Stimulated activated naive CD8-positive, alpha-beta T cell treated with anti-CD3 and anti-CD28 coated beads, Interleukin-15, amount 100 ng/mL, for 72 hours (primary cell): ENCODE data around the gene ARL6IP6.

Experiments
- ATAC-seq: fragments of 150-1000 bp; cut with Tn5 transposase; 2 replicates; pipeline ENCODE4 v1.10.0; 2021; ENCODE audit warnings: mild to moderate bottlenecking, moderate library complexity
- DNase-seq, 2 donors: peaks; one replicate each; pipeline ENCODE4 v3.0.0; 2021 to 2022
- H3K27ac Mint-ChIP-seq, 2 donors: one replicate each; pipeline ENCODE4 v1.8.0; 2022; ENCODE audit warnings: mild to moderate bottlenecking in 2 of 2, mixed read lengths in 2 of 2, moderate library complexity in 2 of 2
- H3K27me3 Mint-ChIP-seq: one replicate; pipeline ENCODE4 v1.8.0; 2022; ENCODE audit warnings: mixed read lengths
- H3K4me1 Mint-ChIP-seq: one replicate; pipeline ENCODE4 v1.8.0; 2022; ENCODE audit warnings: mild to moderate bottlenecking, mixed read lengths
- H3K4me3 Mint-ChIP-seq, 2 donors: one replicate each; pipeline ENCODE4 v1.8.0; 2022; ENCODE audit warnings: mild to moderate bottlenecking in 2 of 2, mixed read lengths in 2 of 2, moderate library complexity in 1 of 2
- H3K9me3 Mint-ChIP-seq, 2 donors: one replicate each; pipeline ENCODE4 v1.8.0; 2022; ENCODE audit warnings: mixed read lengths in 2 of 2

Gene ARL6IP6

GRCh38 chr2:152718076-152718908 lies at the start of gene ARL6IP6:
TSS of gene ARL6IP6 (plus strand) at chr2:152718620. CDS start at chr2:152718625, 5 bp downstream.
- Mint-ChIP-seq H3K4me1 (peaks cover 55% of the 10 kb centered on the region), H3K27me3 (no peaks in the 10 kb centered on the region), H3K27ac (peak within 1 kb of the TSS; percentile 96 to 99), H3K9me3 (no peaks in the 10 kb centered on the region), H3K4me3 (peak within 1 kb of the TSS; percentile 89 to 98)
- DNase-seq (peak; percentile 93 to 94), ATAC-seq (peak; percentile 76)

GRCh38 chr2:152674334-152674733 lies 44.1 kb upstream of the ARL6IP6 start:
- Mint-ChIP-seq H3K4me3 (no peak overlapping the region), H3K27ac (no peak overlapping the region), H3K27me3 (no peaks in the 10 kb centered on the region), H3K9me3 (no peaks in the 10 kb centered on the region), H3K4me1 (no peaks in the 10 kb centered on the region)
- ATAC-seq (no peak), DNase-seq (no peak)

- ATAC-seq (no peak), DNase-seq (no peak)
- no peaks in the 10 kb centered on the region for H3K4me1 Mint-ChIP-seq
- no peak overlapping the region for H3K4me3 Mint-ChIP-seq
- no peaks in the 10 kb centered on the region for H3K27me3 Mint-ChIP-seq
- H3K27ac Mint-ChIP-seq: no peak overlapping the region
- H3K9me3 Mint-ChIP-seq: no peaks in the 10 kb centered on the region
These were observed 42.0 kb upstream of the ARL6IP6 start for GRCh38 chr2:152676461-152676860.

GRCh38 chr2:152678808-152679207 lies 39.6 kb upstream of the ARL6IP6 start:
- no peak for DNase-seq
- H3K27me3 Mint-ChIP-seq: no peaks in the 10 kb centered on the region
- no peak overlapping the region for H3K4me3 Mint-ChIP-seq
- H3K4me1 Mint-ChIP-seq: peaks cover 6% of the 10 kb centered on the region
- H3K9me3 Mint-ChIP-seq: no peaks in the 10 kb centered on the region
- no peak overlapping the region for H3K27ac Mint-ChIP-seq
- no peak for ATAC-seq

GRCh38 chr2:152682663-152683062 lies 35.8 kb upstream of the ARL6IP6 start:
- ATAC-seq (no peak), DNase-seq (no peak)
- no peaks in the 10 kb centered on the region for H3K27me3 Mint-ChIP-seq
- no peaks in the 10 kb centered on the region for H3K9me3 Mint-ChIP-seq
- H3K4me3 Mint-ChIP-seq: no peak overlapping the region
- no peak overlapping the region for H3K27ac Mint-ChIP-seq
- peaks cover 18% of the 10 kb centered on the region for H3K4me1 Mint-ChIP-seq

- DNase-seq: no peak
These were observed 35.0 kb upstream of the ARL6IP6 start for GRCh38 chr2:152683400-152683799.

GRCh38 chr2:152686321-152686720 lies 32.1 kb upstream of the ARL6IP6 start:
- ATAC-seq (no peak), DNase-seq (no peak)
- Mint-ChIP-seq H3K27ac (peak overlapping the region in 1 of 2 donors; percentile 4), H3K4me3 (no peak overlapping the region), H3K9me3 (no peaks in the 10 kb centered on the region), H3K4me1 (peaks cover 23% of the 10 kb centered on the region), H3K27me3 (no peaks in the 10 kb centered on the region)

More at GRCh38 chr2:152683400-152683799, 35.0 kb upstream of the ARL6IP6 start:
- Mint-ChIP-seq H3K4me3 (no peak overlapping the region), H3K27me3 (no peaks in the 10 kb centered on the region), H3K27ac (no peak overlapping the region), H3K4me1 (peaks cover 18% of the 10 kb centered on the region), H3K9me3 (no peaks in the 10 kb centered on the region)
- ATAC-seq: no peak

GRCh38 chr2:152693033-152693432 lies 25.4 kb upstream of the ARL6IP6 start:
- no peak overlapping the region for H3K27ac Mint-ChIP-seq
- H3K4me1 Mint-ChIP-seq: peaks cover 33% of the 10 kb centered on the region
- H3K9me3 Mint-ChIP-seq: no peaks in the 10 kb centered on the region
- no peaks in the 10 kb centered on the region for H3K27me3 Mint-ChIP-seq
- ATAC-seq (peak; percentile 91), DNase-seq (no peak)
- no peak overlapping the region for H3K4me3 Mint-ChIP-seq

- Mint-ChIP-seq H3K27me3 (no peaks in the 10 kb centered on the region), H3K4me1 (peaks cover 33% of the 10 kb centered on the region), H3K9me3 (no peaks in the 10 kb centered on the region), H3K27ac (peak overlapping the region; percentile 86 to 90), H3K4me3 (peak overlapping the region; percentile 78)
- ATAC-seq (peak; percentile 87), DNase-seq (peak in 1 of 2 donors; percentile 38)
These were observed 24.2 kb upstream of the ARL6IP6 start for GRCh38 chr2:152694161-152694661.

- DNase-seq: no peak
- Mint-ChIP-seq H3K9me3 (no peaks in the 10 kb centered on the region), H3K27me3 (no peaks in the 10 kb centered on the region), H3K4me1 (peaks cover 33% of the 10 kb centered on the region), H3K4me3 (no peak overlapping the region), H3K27ac (no peak overlapping the region)
- no peak for ATAC-seq
These were observed 22.7 kb upstream of the ARL6IP6 start for GRCh38 chr2:152695763-152696162.

GRCh38 chr2:152696476-152696875 lies 21.9 kb upstream of the ARL6IP6 start:
- H3K4me1 Mint-ChIP-seq: peaks cover 32% of the 10 kb centered on the region
- no peaks in the 10 kb centered on the region for H3K27me3 Mint-ChIP-seq
- ATAC-seq (no peak), DNase-seq (no peak)
- no peak overlapping the region for H3K4me3 Mint-ChIP-seq
- H3K9me3 Mint-ChIP-seq: peaks cover 4 to 6% of the 10 kb centered on the region in 2 donors
- no peak overlapping the region for H3K27ac Mint-ChIP-seq

GRCh38 chr2:152701198-152701597 lies 17.2 kb upstream of the ARL6IP6 start:
- DNase-seq: no peak
- no peaks in the 10 kb centered on the region for H3K27me3 Mint-ChIP-seq
- no peak for ATAC-seq
- no peak overlapping the region for H3K4me3 Mint-ChIP-seq
- H3K9me3 Mint-ChIP-seq: peaks cover 6 to 21% of the 10 kb centered on the region in 2 donors
- H3K4me1 Mint-ChIP-seq: peaks cover 25% of the 10 kb centered on the region
- peak overlapping the region in 1 of 2 donors; percentile 75 for H3K27ac Mint-ChIP-seq

GRCh38 chr2:152706477-152707021 lies 11.9 kb upstream of the ARL6IP6 start:
- H3K4me3 Mint-ChIP-seq: no peak overlapping the region
- no peak overlapping the region for H3K27ac Mint-ChIP-seq

GRCh38 chr2:152708742-152709141 lies 9.7 kb upstream of the ARL6IP6 start:
- no peak for ATAC-seq

More at GRCh38 chr2:152706477-152707021, 11.9 kb upstream of the ARL6IP6 start:
- no peak for ATAC-seq
- Mint-ChIP-seq H3K4me1 (peaks cover 39% of the 10 kb centered on the region), H3K9me3 (peaks cover 1 to 14% of the 10 kb centered on the region in 2 donors), H3K27me3 (no peaks in the 10 kb centered on the region)
- no peak for DNase-seq

GRCh38 chr2:152710713-152711112 lies 7.7 kb upstream of the ARL6IP6 start:
- H3K9me3 Mint-ChIP-seq: no peaks in the 10 kb centered on the region

More at GRCh38 chr2:152708742-152709141, 9.7 kb upstream of the ARL6IP6 start:
- H3K4me1 Mint-ChIP-seq: peaks cover 42% of the 10 kb centered on the region
- H3K4me3 Mint-ChIP-seq: no peak overlapping the region
- H3K27me3 Mint-ChIP-seq: no peaks in the 10 kb centered on the region
- no peak for DNase-seq
- H3K9me3 Mint-ChIP-seq: no peaks in the 10 kb centered on the region
- peak overlapping the region in 1 of 2 donors; percentile 27 for H3K27ac Mint-ChIP-seq

GRCh38 chr2:152715112-152715511 lies 3.3 kb upstream of the ARL6IP6 start:
- peaks cover 50% of the 10 kb centered on the region for H3K4me1 Mint-ChIP-seq
- ATAC-seq: no peak
- no peaks in the 10 kb centered on the region for H3K9me3 Mint-ChIP-seq

More at GRCh38 chr2:152710713-152711112, 7.7 kb upstream of the ARL6IP6 start:
- ATAC-seq (no peak), DNase-seq (no peak)
- Mint-ChIP-seq H3K27ac (no peak overlapping the region), H3K4me3 (no peak overlapping the region), H3K4me1 (peaks cover 54% of the 10 kb centered on the region), H3K27me3 (no peaks in the 10 kb centered on the region)

More at GRCh38 chr2:152715112-152715511, 3.3 kb upstream of the ARL6IP6 start:
- Mint-ChIP-seq H3K27me3 (no peaks in the 10 kb centered on the region), H3K4me3 (peak overlapping the region; percentile 12 to 80), H3K27ac (peak overlapping the region in 1 of 2 donors; percentile 31)
- DNase-seq: no peak
